ENCODE data around the gene SLC4A4.

SLC4A4 gene

GRCh38 chr4:71494539-71494938 lies 155.7 kb downstream of the SLC4A4 start:
- DNase-seq (ENCODE audit: low read depth), result no peak
- no peak overlapping the region for H3K4me3 ChIP-seq (ENCODE audit: low read length)
- TF ChIP-seq CTCF (IDR thresholded peaks at IDR 0.05; ENCODE audit: insufficient read depth, low read depth, low read length, missing control alignments), result no peak

- no peak for DNase-seq (ENCODE audit: low read depth)
Observed at GRCh38 chr4:71495454-71495853, 156.6 kb downstream of the SLC4A4 start.

GRCh38 chr4:71497078-71497477 lies 158.3 kb downstream of the SLC4A4 start:
- no peak for DNase-seq (ENCODE audit: low read depth)
- no peak for TF ChIP-seq CTCF (IDR thresholded peaks at IDR 0.05; ENCODE audit: insufficient read depth, low read depth, low read length, missing control alignments)

More at GRCh38 chr4:71495454-71495853, 156.6 kb downstream of the SLC4A4 start:
- TF ChIP-seq CTCF (IDR thresholded peaks at IDR 0.05; ENCODE audit: insufficient read depth, low read depth, low read length, missing control alignments), result no peak
- H3K4me3 ChIP-seq (ENCODE audit: low read length), result no peak overlapping the region

GRCh38 chr4:71498002-71498401 lies 159.2 kb downstream of the SLC4A4 start:
- no peak for TF ChIP-seq CTCF (IDR thresholded peaks at IDR 0.05; ENCODE audit: insufficient read depth, low read depth, low read length, missing control alignments)
- DNase-seq (ENCODE audit: low read depth), result no peak

More at GRCh38 chr4:71497078-71497477, 158.3 kb downstream of the SLC4A4 start:
- no peak overlapping the region for H3K4me3 ChIP-seq (ENCODE audit: low read length)

GRCh38 chr4:71498625-71499024 lies 159.8 kb downstream of the SLC4A4 start:
- no peak overlapping the region for H3K4me3 ChIP-seq (ENCODE audit: low read length)
- TF ChIP-seq CTCF (IDR thresholded peaks at IDR 0.05; ENCODE audit: insufficient read depth, low read depth, low read length, missing control alignments), result no peak
- no peak for DNase-seq (ENCODE audit: low read depth)

More at GRCh38 chr4:71498002-71498401, 159.2 kb downstream of the SLC4A4 start:
- H3K4me3 ChIP-seq (ENCODE audit: low read length), result no peak overlapping the region

GRCh38 chr4:71501992-71502391 lies 163.2 kb downstream of the SLC4A4 start:
- no peak for TF ChIP-seq CTCF (IDR thresholded peaks at IDR 0.05; ENCODE audit: insufficient read depth, low read depth, low read length, missing control alignments)
- H3K4me3 ChIP-seq (ENCODE audit: low read length), result no peak overlapping the region
- DNase-seq (ENCODE audit: low read depth), result no peak

GRCh38 chr4:71518283-71518989 lies 179.6 kb downstream of the SLC4A4 start:
- no peak for DNase-seq (ENCODE audit: low read depth)
- H3K4me3 ChIP-seq (ENCODE audit: low read length), result no peak overlapping the region
- TF ChIP-seq CTCF (IDR thresholded peaks at IDR 0.05; ENCODE audit: insufficient read depth, low read depth, low read length, missing control alignments), result no peak
